ENCODE measurements around the gene RPUSD1.

DNA sequence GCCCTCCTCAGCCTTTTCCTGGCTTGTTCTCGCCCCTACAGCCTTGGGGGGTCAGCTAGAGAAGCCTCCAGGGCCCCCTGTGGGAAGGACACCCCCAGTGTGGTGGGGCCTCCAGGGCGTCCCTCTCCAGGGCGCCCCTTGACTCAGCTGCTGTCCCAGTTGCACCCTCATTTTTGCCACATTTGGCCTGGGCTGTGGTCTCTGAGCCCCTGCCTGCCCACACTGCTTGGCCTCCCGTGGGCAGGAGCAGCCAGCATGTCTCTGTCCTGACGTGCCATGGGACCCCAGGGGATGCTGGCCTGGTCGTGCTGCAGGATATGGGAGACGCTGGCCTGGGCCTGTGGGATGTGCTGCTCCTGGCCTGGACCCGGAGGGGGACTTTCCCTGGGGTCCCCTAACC is 5.2 kb upstream of the RPUSD1 start:
- TF ChIP-seq BACH2 (CRISPR knock-in tag; IDR thresholded peaks at IDR 0.05; ENCODE audit: borderline replicate concordance) (no peak), ZFP30 (CRISPR knock-in tag; IDR thresholded peaks at IDR 0.05) (no peak), ZFP3 (CRISPR knock-in tag; IDR thresholded peaks at IDR 0.05) (no peak), TCF4 (CRISPR knock-in tag; IDR thresholded peaks at IDR 0.05; ENCODE audit: borderline replicate concordance) (no peak), TOX (CRISPR knock-in tag; IDR thresholded peaks at IDR 0.05; ENCODE audit: borderline replicate concordance) (no peak), ARNTL (CRISPR knock-in tag; IDR thresholded peaks at IDR 0.05; ENCODE audit: borderline replicate concordance, low read depth) (no peak), RARB (CRISPR knock-in tag; IDR thresholded peaks at IDR 0.05) (no peak), ZC3H10 (CRISPR knock-in tag; IDR thresholded peaks at IDR 0.05) (no peak), SNAI2 (CRISPR knock-in tag; IDR thresholded peaks at IDR 0.05) (no peak), ESRRG (CRISPR knock-in tag; IDR thresholded peaks at IDR 0.05) (no peak)
- TF ChIP-seq, protein P1, sequence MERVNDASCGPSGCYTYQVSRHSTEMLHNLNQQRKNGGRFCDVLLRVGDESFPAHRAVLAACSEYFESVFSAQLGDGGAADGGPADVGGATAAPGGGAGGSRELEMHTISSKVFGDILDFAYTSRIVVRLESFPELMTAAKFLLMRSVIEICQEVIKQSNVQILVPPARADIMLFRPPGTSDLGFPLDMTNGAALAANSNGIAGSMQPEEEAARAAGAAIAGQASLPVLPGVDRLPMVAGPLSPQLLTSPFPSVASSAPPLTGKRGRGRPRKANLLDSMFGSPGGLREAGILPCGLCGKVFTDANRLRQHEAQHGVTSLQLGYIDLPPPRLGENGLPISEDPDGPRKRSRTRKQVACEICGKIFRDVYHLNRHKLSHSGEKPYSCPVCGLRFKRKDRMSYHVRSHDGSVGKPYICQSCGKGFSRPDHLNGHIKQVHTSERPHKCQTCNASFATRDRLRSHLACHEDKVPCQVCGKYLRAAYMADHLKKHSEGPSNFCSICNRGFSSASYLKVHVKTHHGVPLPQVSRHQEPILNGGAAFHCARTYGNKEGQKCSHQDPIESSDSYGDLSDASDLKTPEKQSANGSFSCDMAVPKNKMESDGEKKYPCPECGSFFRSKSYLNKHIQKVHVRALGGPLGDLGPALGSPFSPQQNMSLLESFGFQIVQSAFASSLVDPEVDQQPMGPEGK (CRISPR knock-in tag; IDR thresholded peaks at IDR 0.05; ENCODE audit: borderline replicate concordance): no peak
- TF ChIP-seq, protein P2, sequence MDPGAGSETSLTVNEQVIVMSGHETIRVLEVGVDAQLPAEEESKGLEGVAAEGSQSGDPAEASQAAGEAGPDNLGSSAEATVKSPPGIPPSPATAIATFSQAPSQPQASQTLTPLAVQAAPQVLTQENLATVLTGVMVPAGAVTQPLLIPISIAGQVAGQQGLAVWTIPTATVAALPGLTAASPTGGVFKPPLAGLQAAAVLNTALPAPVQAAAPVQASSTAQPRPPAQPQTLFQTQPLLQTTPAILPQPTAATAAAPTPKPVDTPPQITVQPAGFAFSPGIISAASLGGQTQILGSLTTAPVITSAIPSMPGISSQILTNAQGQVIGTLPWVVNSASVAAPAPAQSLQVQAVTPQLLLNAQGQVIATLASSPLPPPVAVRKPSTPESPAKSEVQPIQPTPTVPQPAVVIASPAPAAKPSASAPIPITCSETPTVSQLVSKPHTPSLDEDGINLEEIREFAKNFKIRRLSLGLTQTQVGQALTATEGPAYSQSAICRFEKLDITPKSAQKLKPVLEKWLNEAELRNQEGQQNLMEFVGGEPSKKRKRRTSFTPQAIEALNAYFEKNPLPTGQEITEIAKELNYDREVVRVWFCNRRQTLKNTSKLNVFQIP (CRISPR knock-in tag; IDR thresholded peaks at IDR 0.05; ENCODE audit: borderline replicate concordance, low read depth): no peak
- TF ChIP-seq, protein P3, sequence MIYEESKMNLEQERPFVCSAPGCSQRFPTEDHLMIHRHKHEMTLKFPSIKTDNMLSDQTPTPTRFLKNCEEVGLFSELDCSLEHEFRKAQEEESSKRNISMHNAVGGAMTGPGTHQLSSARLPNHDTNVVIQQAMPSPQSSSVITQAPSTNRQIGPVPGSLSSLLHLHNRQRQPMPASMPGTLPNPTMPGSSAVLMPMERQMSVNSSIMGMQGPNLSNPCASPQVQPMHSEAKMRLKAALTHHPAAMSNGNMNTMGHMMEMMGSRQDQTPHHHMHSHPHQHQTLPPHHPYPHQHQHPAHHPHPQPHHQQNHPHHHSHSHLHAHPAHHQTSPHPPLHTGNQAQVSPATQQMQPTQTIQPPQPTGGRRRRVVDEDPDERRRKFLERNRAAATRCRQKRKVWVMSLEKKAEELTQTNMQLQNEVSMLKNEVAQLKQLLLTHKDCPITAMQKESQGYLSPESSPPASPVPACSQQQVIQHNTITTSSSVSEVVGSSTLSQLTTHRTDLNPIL (CRISPR knock-in tag; IDR thresholded peaks at IDR 0.05; ENCODE audit: low read depth): no peak

Measured in SK-N-SH treated with all-trans-retinoic acid at 6 μM for 48 hours (cell line).